NCI-H2107 (cell line): ENCODE data around the gene FAM3B.

ENCODE experiments used
- DNase-seq: peaks from one replicate; lab custom pipeline; 2025; lab: John Stamatoyannopoulos, UW

FAM3B gene

GRCh38 chr21:41318218-41318617 is 1.6 kb downstream of the FAM3B start:
- no peak for DNase-seq

- no peak for DNase-seq
Measured at GRCh38 chr21:41319273-41319672, 2.7 kb downstream of the FAM3B start.

- DNase-seq: peak; percentile 46
Measured at GRCh38 chr21:41321211-41321907, 4.8 kb downstream of the FAM3B start.

GRCh38 chr21:41321908-41322495 is 5.4 kb downstream of the FAM3B start:
- DNase-seq: no peak

- no peak for DNase-seq
Measured at GRCh38 chr21:41322496-41323382, 6.1 kb downstream of the FAM3B start.

GRCh38 chr21:41325138-41325912 is 8.7 kb downstream of the FAM3B start:
- no peak for DNase-seq

GRCh38 chr21:41326414-41327080 is 9.9 kb downstream of the FAM3B start:
- DNase-seq: no peak

- DNase-seq: no peak
Measured at GRCh38 chr21:41327753-41328152, 11.2 kb downstream of the FAM3B start.

- DNase-seq: no peak
Measured at GRCh38 chr21:41328660-41329607, 12.3 kb downstream of the FAM3B start.

- DNase-seq: no peak
Measured at GRCh38 chr21:41333752-41334151, 17.2 kb downstream of the FAM3B start.

- DNase-seq: no peak
Measured at GRCh38 chr21:41337515-41337914, 20.9 kb downstream of the FAM3B start.

- DNase-seq: no peak
Measured at GRCh38 chr21:41338455-41338854, 21.9 kb downstream of the FAM3B start.

- DNase-seq: no peak
Measured at GRCh38 chr21:41342035-41342434, 25.4 kb downstream of the FAM3B start.

GRCh38 chr21:41344146-41344545 is 27.5 kb downstream of the FAM3B start:
- DNase-seq: no peak

GRCh38 chr21:41345356-41345755 is 28.8 kb downstream of the FAM3B start:
- no peak for DNase-seq

GRCh38 chr21:41345934-41346685 is 29.5 kb downstream of the FAM3B start:
- no peak for DNase-seq

- no peak for DNase-seq
Measured at GRCh38 chr21:41346758-41347157, 30.2 kb downstream of the FAM3B start.

- no peak for DNase-seq
Measured at GRCh38 chr21:41348434-41348833, 31.8 kb downstream of the FAM3B start.

- no peak for DNase-seq
Measured at GRCh38 chr21:41349126-41349525, 32.5 kb downstream of the FAM3B start.
